ENCODE data around the gene SNRPA1. TPM values are rescaled to one million over a fixed set of nuclear protein-coding genes. Genes with fewer than 3 reads are reported as not detected.

The SNRPA1 gene
- total and polyA plus RNA-seq, 2 donors (not counting 1 experiment from before 2014, with no cell fraction given): 97.7 to 113 TPM

- Histone ChIP-seq H3K4me3 (ENCODE audit: control extremely low read depth in 1 of 5, extremely low read depth in 1 of 5, insufficient read depth in 1 of 5, low read depth in 2 of 5, low read length in 4 of 5) (no peak overlapping the region), H3K4me2 (replicated peaks; ENCODE audit: low read depth, low read length, poor library complexity, severe bottlenecking) (no peak overlapping the region), H2AFZ (ENCODE audit: insufficient read depth, low read depth, low read length, poor library complexity, severe bottlenecking) (no peak overlapping the region), H4K20me1 (ENCODE audit: control insufficient read depth, insufficient read depth, low read length, poor library complexity, severe bottlenecking) (peaks cover 34% of the 10 kb centered on the region), H3K4me1 (ENCODE audit: control insufficient read depth in 2 of 2, insufficient read depth in 2 of 2, low read length in 2 of 2) (no peaks in the 10 kb centered on the region), H3K9ac (ENCODE audit: low read length) (no peak overlapping the region), H3K36me3 (replicated peaks in 1 of 2; ENCODE audit: control extremely low read depth in 1 of 2, control insufficient read depth in 1 of 2, extremely low read depth in 1 of 2, insufficient read depth in 2 of 2, low read length in 1 of 2) (peaks cover 6 to 25% of the 10 kb centered on the region in 2 experiments), H3K9me3 (ENCODE audit: control extremely low read depth in 1 of 3, control insufficient read depth in 2 of 3, insufficient read depth in 1 of 3, low read length in 2 of 3) (peaks cover 5 to 8% (median 8%) of the 10 kb centered on the region in 3 donors), H3K79me2 (ENCODE audit: control insufficient read depth, insufficient read depth, low read length) (peaks cover 98% of the 10 kb centered on the region), H3K27me3 (replicated peaks in 1 of 4; ENCODE audit: control extremely low read depth in 1 of 4, control insufficient read depth in 3 of 4, insufficient read depth in 4 of 4, low read length in 3 of 4) (no peaks in the 10 kb centered on the region), H3K27ac (ENCODE audit: low read length in 2 of 2) (no peak overlapping the region)
- CTCF ChIA-PET: no interaction called here
- POLR2A ChIA-PET: interaction anchor here (0.5 kb wide), 1 partner anchor 93 kb away, joined by 3 read pairs; no protein-coding TSS in a partner anchor
- TF ChIP-seq CTCF (IDR thresholded peaks at IDR 0.05) (no peak), EZH2 (IDR thresholded peaks at IDR 0.05; ENCODE audit: borderline replicate concordance, insufficient read depth, low read depth, low read length, poor library complexity, severe bottlenecking) (no peak)
- Mint-ChIP-seq H3K4me3 (no peak overlapping the region), H3K4me1 (peaks cover 9% of the 10 kb centered on the region), H3K27me3 (no peaks in the 10 kb centered on the region), H3K27ac (no peak overlapping the region), H3K9me3 (ENCODE audit: insufficient read depth) (peaks cover 7% of the 10 kb centered on the region)
- 96% methylated on average over 5 of the region's 5 CpGs for WGBS (ENCODE audit: insufficient coverage)
- ATAC-seq (ENCODE audit: low read depth) (no peak), DNase-seq (no peak)
- intact Hi-C loops (cut with micrococcal nuclease): loop anchor here (5.0 kb wide), 1 partner anchor 35 kb away; no protein-coding TSS in a partner anchor
These were observed 62.4 kb downstream of the SNRPA1 start for GRCh38 chr15:101232677-101233076.

Other genes with a start within 250 kb of the SNRPA1 start
- gene CHSY1, start 43.2 kb downstream of the SNRPA1 start, total RNA-seq: 18.9 and 20.3 TPM in 2 replicates
- 4.7 and 7.4 TPM in 2 replicates for gene CHSY1, start 43.2 kb downstream of the SNRPA1 start, polyA plus RNA-seq
- gene SELENOS, start 17.8 kb downstream of the SNRPA1 start, total RNA-seq: 26.8 and 27.3 TPM in 2 replicates
- 14.2 and 27.2 TPM in 2 replicates for gene SELENOS, start 17.8 kb downstream of the SNRPA1 start, polyA plus RNA-seq
- gene PCSK6, start 194.5 kb upstream of the SNRPA1 start, total RNA-seq: 0.53 and 1.6 TPM in 2 replicates
- gene PCSK6, start 194.5 kb upstream of the SNRPA1 start, polyA plus RNA-seq: 0.66 and 2.1 TPM in 2 replicates

All from B cell (primary cell).